PFSK-1 (cell line): ENCODE data around the gene PTTG2.

ENCODE experiments used
- FOXP2 ChIP-seq: optimal IDR thresholded peaks from 2 replicates; pipeline ENCODE3; 2011; ENCODE audit warnings: borderline replicate concordance, control low read depth, inconsistent platforms; ENCODE audit not compliant: insufficient read depth; ENCODE audit errors: extremely low read length, extremely low read depth
- POLR2AphosphoS5 ChIP-seq: IDR thresholded peaks from 2 replicates; pipeline ENCODE4 v1.6.1; 2012; ENCODE audit warnings: low read depth, mild to moderate bottlenecking, control low read depth, low read length, moderate library complexity
- SIN3A ChIP-seq: IDR thresholded peaks from 2 replicates; pipeline ENCODE4 v1.6.1; 2012; ENCODE audit warnings: mild to moderate bottlenecking, low read length, moderate library complexity, borderline replicate concordance; ENCODE audit not compliant: insufficient read depth
- TAF1 ChIP-seq: IDR thresholded peaks from 2 replicates; pipeline ENCODE4 v1.6.1; 2012; ENCODE audit warnings: low read length, control low read depth, borderline replicate concordance; ENCODE audit not compliant: insufficient read depth
- TF ChIP-seq, protein P1 (sequence below), 2 experiments: IDR thresholded peaks; 2 replicates each; pipeline versions ENCODE4 v1.6.1 to v1.8.0; 2011 to 2012; ENCODE audit warnings: low read depth in 2 of 2, low read length in 2 of 2, control low read depth in 1 of 2, inconsistent platforms in 1 of 2, mild to moderate bottlenecking in 1 of 2, moderate library complexity in 1 of 2; ENCODE audit not compliant: insufficient read depth in 1 of 2

Gene PTTG2

DNA sequence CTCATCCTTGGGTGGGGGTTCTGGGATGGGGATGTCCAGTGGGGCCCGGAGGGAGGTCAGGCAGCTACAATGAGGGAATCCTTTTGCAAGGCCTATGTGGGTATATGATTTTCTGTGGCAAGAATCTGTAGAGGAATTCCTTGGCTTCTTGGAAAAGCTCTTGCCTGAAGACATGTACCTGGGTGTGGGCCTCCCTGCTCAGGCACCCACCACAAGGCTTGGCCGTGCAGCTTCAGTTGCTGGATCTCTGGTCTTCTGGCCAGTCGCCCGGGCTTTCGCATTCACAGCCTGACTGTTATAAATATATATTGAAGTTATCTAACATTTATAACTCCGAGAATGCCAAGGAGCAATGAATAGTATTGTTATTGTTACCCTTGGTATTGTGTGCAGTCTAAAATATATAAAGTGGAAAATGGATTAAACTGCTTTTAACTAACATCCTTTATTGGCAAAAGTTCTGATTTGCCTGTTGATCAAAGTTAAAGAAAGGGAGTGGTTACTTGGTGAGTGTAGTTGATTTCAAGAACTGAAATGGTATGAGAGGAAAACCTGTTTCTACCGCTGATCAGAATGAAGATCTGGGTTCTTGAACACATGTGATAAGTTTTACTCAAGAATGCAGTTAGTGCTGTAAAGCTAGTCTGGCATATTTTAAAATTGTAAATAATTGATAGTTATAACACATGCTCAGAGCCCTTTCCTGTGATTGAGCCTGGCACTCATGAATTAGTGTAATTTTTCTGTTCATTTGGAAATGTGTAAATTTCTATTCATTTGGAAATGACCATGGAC, 36.0 kb downstream of the PTTG2 start:
- TF ChIP-seq SIN3A (no peak), TAF1 (no peak)
- TF ChIP-seq, protein P1, sequence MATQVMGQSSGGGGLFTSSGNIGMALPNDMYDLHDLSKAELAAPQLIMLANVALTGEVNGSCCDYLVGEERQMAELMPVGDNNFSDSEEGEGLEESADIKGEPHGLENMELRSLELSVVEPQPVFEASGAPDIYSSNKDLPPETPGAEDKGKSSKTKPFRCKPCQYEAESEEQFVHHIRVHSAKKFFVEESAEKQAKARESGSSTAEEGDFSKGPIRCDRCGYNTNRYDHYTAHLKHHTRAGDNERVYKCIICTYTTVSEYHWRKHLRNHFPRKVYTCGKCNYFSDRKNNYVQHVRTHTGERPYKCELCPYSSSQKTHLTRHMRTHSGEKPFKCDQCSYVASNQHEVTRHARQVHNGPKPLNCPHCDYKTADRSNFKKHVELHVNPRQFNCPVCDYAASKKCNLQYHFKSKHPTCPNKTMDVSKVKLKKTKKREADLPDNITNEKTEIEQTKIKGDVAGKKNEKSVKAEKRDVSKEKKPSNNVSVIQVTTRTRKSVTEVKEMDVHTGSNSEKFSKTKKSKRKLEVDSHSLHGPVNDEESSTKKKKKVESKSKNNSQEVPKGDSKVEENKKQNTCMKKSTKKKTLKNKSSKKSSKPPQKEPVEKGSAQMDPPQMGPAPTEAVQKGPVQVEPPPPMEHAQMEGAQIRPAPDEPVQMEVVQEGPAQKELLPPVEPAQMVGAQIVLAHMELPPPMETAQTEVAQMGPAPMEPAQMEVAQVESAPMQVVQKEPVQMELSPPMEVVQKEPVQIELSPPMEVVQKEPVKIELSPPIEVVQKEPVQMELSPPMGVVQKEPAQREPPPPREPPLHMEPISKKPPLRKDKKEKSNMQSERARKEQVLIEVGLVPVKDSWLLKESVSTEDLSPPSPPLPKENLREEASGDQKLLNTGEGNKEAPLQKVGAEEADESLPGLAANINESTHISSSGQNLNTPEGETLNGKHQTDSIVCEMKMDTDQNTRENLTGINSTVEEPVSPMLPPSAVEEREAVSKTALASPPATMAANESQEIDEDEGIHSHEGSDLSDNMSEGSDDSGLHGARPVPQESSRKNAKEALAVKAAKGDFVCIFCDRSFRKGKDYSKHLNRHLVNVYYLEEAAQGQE (IDR thresholded peaks at IDR 0.05; ENCODE audit: insufficient read depth in 1 of 2, low read depth in 2 of 2, low read length in 2 of 2), result no peak

DNA sequence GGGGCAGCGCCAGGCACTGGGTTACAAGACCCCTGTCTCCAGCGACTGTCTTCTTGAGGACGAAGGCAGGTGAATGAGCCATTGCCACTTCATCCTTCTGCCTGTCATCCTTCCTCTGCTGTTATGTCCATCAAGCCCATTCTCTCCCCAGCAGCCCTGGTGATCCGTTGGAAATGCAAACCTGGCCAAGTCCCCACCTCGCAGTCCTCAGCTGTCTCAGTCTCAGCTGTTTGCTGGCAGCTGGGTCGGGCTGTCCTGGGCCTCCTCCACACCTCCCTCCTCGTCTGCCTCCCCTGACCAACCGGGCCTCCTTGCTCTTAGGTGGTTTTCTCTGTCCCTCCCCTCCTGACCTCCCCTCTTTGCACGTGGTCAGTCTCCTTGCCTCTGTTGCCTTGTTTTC, 38.0 kb downstream of the PTTG2 start:
- TF ChIP-seq, protein P1 (IDR thresholded peaks at IDR 0.05; ENCODE audit: insufficient read depth in 1 of 2, low read depth in 2 of 2, low read length in 2 of 2), result no peak
- no peak for TF ChIP-seq TAF1
- TF ChIP-seq SIN3A, result no peak
- TF ChIP-seq POLR2AphosphoS5, result no peak
- TF ChIP-seq FOXP2, result no peak

DNA sequence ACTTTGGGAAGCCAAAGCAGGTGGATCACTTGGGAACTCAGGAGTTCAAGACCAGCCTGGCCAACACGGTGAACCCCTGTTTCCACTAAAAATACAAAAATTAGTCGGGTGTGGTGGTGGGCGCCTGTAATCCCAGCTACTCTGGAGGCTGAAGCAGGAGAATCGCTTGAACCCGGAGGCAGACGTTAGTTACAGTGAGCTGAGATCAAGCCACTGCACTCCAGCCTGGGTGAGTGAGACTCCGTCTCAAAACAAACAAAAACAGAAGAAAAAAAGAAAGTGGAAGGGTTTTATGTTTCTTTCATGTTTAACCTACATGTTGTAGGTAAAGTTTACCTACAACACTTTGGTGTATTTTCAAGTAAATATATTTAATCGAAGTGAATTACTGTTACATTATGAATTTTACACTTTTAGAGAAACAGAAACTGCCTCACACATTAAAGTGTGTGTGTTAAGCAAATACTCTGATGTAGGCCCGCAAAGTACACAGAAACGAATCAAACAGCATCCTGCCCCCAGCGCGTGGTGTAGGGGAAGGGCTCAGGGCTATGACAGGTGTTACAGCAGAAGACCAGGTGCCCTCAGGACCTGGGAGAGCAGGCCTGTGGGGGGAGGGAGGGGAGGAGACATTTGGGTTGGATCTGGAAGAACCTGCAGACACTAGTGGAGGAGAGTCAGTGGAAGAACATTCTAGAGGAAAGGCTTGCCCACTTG, 39.0 kb downstream of the PTTG2 start:
- TF ChIP-seq SIN3A, result no peak
- no peak for TF ChIP-seq POLR2AphosphoS5
- no peak for TF ChIP-seq TAF1
- TF ChIP-seq FOXP2, result no peak
- TF ChIP-seq, protein P1 (IDR thresholded peaks at IDR 0.05; ENCODE audit: insufficient read depth in 1 of 2, low read depth in 2 of 2, low read length in 2 of 2), result no peak

DNA sequence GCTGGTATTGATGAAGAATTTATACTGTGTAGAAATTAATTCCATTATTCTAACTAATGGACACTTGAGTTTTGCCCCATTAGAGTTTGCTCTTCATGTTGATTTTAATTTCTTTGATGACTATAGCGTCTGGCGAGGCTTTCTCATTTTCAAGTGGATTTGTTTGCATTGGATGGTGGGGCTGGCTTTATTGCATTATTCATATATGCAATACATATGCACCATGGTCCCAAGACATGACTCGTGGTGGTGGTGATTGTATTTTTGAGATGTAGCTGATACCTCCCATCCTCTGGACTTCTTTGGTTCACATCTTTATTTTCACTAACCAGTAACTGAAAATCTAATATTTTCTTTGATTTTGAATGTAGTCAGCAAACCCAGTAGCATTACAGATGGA, 39.8 kb downstream of the PTTG2 start:
- TF ChIP-seq FOXP2, result no peak
- no peak for TF ChIP-seq SIN3A
- TF ChIP-seq, protein P1 (IDR thresholded peaks at IDR 0.05; ENCODE audit: insufficient read depth in 1 of 2, low read depth in 2 of 2, low read length in 2 of 2), result no peak
- no peak for TF ChIP-seq TAF1
- no peak for TF ChIP-seq POLR2AphosphoS5

DNA sequence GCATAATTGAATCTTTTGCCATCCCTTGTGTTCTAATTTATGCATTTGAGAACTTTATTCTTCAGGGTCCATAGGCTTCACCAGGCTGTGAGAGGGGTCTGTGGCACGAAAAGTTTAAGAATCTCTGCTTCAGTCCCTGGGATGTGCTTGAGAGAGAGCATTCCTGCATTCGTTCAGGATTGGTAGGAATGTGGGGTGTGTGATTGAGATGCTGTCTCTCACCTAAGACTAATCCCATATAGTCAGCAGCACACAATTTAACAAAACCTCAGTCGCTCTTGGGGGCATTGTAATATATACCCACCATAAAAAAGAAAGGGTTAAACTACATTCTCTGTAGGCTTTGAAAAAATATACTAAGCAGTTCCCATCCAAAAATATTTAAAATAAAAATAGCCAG, 41.7 kb downstream of the PTTG2 start:
- TF ChIP-seq FOXP2 (no peak), TAF1 (no peak), POLR2AphosphoS5 (no peak), SIN3A (no peak)
- TF ChIP-seq, protein P1 (IDR thresholded peaks at IDR 0.05; ENCODE audit: insufficient read depth in 1 of 2, low read depth in 2 of 2, low read length in 2 of 2), result no peak
